ENCODE results near the gene CGB1.
"Not testable (repeated sequence)": the region's sequence is repeated elsewhere in the genome, so short reads cannot be mapped to it uniquely, and the experiment has no call there.

DNA sequence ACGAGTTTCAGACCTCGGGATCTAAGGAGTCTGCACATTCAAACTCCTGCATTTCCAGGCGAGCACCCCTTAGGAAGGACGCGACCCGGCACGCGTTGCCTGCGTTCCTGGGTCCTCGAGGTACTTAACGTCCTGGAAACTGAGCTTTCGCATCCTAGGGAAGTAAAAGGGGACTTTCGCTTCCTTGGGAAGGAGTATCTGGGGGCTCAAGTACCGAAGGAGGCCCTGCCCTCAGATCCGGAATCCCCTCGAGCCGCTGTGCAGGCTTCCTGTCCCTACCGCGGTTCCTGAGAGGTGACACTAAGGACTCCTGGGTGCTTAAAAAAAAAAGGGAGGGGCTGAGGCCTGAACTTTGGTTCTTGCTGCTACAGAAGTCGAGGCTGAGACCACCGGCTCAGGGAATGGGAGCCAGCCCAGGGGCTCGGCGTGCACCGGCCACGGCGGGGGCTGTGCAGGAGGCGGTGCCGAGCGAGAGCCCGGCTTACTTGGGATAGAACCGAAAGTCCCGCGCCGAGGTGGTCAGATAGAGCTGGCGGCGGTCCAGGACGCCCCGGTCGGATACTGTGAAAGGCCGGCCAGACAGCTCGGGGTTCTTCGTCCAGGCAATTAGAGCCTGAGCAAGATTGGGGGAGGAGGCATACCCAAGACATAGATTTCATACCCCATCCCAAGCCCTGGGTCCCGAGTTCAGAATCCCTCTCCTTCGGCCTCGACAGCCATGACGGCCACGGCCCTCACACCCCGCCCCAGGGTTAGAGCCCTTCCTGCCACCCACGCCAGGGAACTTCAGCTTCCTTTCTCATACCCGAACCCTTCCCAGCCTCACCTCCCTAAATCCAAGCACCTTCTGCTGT, 18.1 kb downstream of the CGB1 start:
- TF ChIP-seq, protein P1, sequence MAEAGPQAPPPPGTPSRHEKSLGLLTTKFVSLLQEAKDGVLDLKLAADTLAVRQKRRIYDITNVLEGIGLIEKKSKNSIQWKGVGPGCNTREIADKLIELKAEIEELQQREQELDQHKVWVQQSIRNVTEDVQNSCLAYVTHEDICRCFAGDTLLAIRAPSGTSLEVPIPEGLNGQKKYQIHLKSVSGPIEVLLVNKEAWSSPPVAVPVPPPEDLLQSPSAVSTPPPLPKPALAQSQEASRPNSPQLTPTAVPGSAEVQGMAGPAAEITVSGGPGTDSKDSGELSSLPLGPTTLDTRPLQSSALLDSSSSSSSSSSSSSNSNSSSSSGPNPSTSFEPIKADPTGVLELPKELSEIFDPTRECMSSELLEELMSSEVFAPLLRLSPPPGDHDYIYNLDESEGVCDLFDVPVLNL (CRISPR knock-in tag; IDR thresholded peaks at IDR 0.05; ENCODE audit: borderline replicate concordance, low read depth): not testable (repeated sequence)
- TF ChIP-seq ATF6, TEAD4 (CRISPR knock-in tag; IDR thresholded peaks at IDR 0.05): not testable (repeated sequence)
- TF ChIP-seq, protein P2, sequence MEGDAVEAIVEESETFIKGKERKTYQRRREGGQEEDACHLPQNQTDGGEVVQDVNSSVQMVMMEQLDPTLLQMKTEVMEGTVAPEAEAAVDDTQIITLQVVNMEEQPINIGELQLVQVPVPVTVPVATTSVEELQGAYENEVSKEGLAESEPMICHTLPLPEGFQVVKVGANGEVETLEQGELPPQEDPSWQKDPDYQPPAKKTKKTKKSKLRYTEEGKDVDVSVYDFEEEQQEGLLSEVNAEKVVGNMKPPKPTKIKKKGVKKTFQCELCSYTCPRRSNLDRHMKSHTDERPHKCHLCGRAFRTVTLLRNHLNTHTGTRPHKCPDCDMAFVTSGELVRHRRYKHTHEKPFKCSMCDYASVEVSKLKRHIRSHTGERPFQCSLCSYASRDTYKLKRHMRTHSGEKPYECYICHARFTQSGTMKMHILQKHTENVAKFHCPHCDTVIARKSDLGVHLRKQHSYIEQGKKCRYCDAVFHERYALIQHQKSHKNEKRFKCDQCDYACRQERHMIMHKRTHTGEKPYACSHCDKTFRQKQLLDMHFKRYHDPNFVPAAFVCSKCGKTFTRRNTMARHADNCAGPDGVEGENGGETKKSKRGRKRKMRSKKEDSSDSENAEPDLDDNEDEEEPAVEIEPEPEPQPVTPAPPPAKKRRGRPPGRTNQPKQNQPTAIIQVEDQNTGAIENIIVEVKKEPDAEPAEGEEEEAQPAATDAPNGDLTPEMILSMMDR (IDR thresholded peaks at IDR 0.05): not testable (repeated sequence)

All from WTC11 (cell line).